Gastrocnemius medialis (tissue), 4 donors: ENCODE measurements around the gene SLC28A2.

Source experiments
- POLR2A ChIP-seq, 2 donors: fragments of 450-650 bp; IDR thresholded peaks; one replicate each; pipeline ENCODE4 v1.6.1; 2017; ENCODE audit warnings: antibody characterized with exemption in 2 of 2, mild to moderate bottlenecking in 2 of 2, moderate library complexity in 2 of 2
- TF ChIP-seq, protein P1 (sequence below), 5 experiments: fragments of 450-650 bp in 3 of 5; fragments of 200-600 bp in 2 of 5; sonication (generic) in 2 of 5; IDR thresholded peaks in 4 of 5; conservative IDR thresholded peaks in 1 of 5; 1 replicate in 4 of 5; 2 replicates in 1 of 5; pipeline ENCODE4 v1.5.1; 2016 to 2019; ENCODE audit warnings: antibody characterized with exemption in 5 of 5, mild to moderate bottlenecking in 3 of 5, moderate library complexity in 3 of 5

DNA sequence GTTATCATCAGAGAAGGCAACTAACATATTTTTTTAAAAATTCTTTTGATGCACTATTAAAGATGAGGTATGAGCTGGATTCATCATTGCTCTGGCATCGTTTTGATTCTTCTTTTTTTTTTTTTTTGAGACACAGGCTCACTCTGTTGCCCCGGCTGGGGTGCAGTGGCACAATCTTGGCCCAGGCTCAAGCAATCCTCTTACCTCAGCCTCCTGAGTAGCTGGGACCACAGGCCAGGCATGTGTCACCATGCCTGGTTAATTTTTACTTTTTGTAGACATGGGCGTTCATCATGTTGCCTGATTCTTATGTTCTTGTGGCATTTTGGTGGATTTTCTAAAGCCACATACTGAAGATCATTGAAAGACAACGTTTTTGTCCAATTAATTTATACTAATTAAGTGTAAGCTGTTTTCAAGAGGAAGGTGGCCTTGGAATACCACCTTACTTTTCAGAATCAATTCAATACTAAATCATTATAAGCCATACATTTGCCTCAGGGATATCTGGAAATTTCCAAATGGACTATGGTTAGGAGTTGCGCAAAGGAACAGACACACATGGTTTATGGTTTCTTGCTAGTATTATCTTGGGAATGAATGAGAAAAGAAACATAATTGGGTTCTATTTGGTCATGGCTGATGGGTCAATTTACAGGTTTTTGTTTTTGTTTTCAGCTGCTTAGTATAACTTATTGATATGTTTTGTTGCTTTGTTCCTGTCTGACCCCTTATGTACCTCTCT lies 22.8 kb downstream of the SLC28A2 start:
- TF ChIP-seq, protein P1, sequence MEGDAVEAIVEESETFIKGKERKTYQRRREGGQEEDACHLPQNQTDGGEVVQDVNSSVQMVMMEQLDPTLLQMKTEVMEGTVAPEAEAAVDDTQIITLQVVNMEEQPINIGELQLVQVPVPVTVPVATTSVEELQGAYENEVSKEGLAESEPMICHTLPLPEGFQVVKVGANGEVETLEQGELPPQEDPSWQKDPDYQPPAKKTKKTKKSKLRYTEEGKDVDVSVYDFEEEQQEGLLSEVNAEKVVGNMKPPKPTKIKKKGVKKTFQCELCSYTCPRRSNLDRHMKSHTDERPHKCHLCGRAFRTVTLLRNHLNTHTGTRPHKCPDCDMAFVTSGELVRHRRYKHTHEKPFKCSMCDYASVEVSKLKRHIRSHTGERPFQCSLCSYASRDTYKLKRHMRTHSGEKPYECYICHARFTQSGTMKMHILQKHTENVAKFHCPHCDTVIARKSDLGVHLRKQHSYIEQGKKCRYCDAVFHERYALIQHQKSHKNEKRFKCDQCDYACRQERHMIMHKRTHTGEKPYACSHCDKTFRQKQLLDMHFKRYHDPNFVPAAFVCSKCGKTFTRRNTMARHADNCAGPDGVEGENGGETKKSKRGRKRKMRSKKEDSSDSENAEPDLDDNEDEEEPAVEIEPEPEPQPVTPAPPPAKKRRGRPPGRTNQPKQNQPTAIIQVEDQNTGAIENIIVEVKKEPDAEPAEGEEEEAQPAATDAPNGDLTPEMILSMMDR (IDR thresholded peaks at IDR 0.05 in 4 of 5, conservative IDR thresholded peaks at IDR 0.05 in 1 of 5), result no peak
- TF ChIP-seq POLR2A (IDR thresholded peaks at IDR 0.05), result no peak
